GM19099 (cell line): ENCODE measurements around the gene ZBTB43.

Source experiments
- POLR2A ChIP-seq: IDR thresholded peaks from 3 replicates; pipeline ENCODE4 v1.6.1; 2011; ENCODE audit warnings: low read depth; ENCODE audit not compliant: insufficient read length; ENCODE audit errors: extremely low read depth

Gene ZBTB43

GRCh38 chr9:126783949-126784348 lies 20.9 kb upstream of the ZBTB43 start:
- TF ChIP-seq POLR2A = no peak

GRCh38 chr9:126784401-126784800 lies 20.4 kb upstream of the ZBTB43 start:
- no peak for TF ChIP-seq POLR2A

- TF ChIP-seq POLR2A = no peak
Observed at GRCh38 chr9:126788046-126788445, 16.8 kb upstream of the ZBTB43 start.

- no peak for TF ChIP-seq POLR2A
Observed at GRCh38 chr9:126788634-126789349, 16.0 kb upstream of the ZBTB43 start.

- TF ChIP-seq POLR2A = no peak
Observed at GRCh38 chr9:126790561-126790960, 14.3 kb upstream of the ZBTB43 start.

GRCh38 chr9:126791406-126792230 lies 13.2 kb upstream of the ZBTB43 start:
- TF ChIP-seq POLR2A = no peak

- no peak for TF ChIP-seq POLR2A
Observed at GRCh38 chr9:126793686-126794417, 11.0 kb upstream of the ZBTB43 start.

GRCh38 chr9:126794441-126794840 lies 10.4 kb upstream of the ZBTB43 start:
- no peak for TF ChIP-seq POLR2A

GRCh38 chr9:126796758-126797157 lies 8.1 kb upstream of the ZBTB43 start:
- TF ChIP-seq POLR2A = no peak

GRCh38 chr9:126797903-126798302 lies 6.9 kb upstream of the ZBTB43 start:
- no peak for TF ChIP-seq POLR2A

GRCh38 chr9:126799034-126799433 lies 5.8 kb upstream of the ZBTB43 start:
- TF ChIP-seq POLR2A = no peak

GRCh38 chr9:126802318-126803059 lies 2.4 kb upstream of the ZBTB43 start:
- no peak for TF ChIP-seq POLR2A

GRCh38 chr9:126804198-126804695 lies 593 bp upstream of the ZBTB43 start:
- no peak for TF ChIP-seq POLR2A

GRCh38 chr9:126805554-126806262 lies 868 bp downstream of the ZBTB43 start:
- TF ChIP-seq POLR2A = peak; percentile 17
